Measurements from ENCODE around the gene OR5H2. TPM values are rescaled to one million over a fixed set of nuclear protein-coding genes. Genes with fewer than 3 reads are reported as not detected.

The OR5H2 gene
- total RNA-seq: not detected in 2 replicates

DNA sequence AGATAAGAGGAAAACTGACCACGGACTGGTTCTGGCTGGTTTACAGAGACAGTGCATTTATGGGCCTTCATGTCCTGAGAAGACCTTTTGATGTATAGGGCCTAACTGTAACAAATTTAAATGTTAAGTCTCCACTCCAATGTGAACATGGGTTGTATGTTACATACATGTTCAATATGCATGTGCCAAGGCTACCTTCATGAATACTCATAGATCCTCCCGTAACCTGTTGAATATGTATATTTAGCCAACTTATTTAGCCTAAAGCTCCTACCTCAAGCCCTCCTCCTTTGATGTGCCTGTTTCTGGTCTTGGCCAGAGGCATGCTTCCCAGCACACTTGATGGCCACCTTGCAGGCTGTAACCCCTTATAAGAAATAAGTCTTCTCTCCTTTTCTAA is at the start of gene OR5H2:
Gene OR5H2, plus strand, starts transcription at position 301 of the 400 bp plus-strand sequence. CDS start 398 bp downstream, outside the sequence.

GRCh38 chr3:98263944-98264343 is 18.4 kb upstream of the OR5H2 start, which contains the start of gene OR5H6:
Gene OR5H6, plus strand, starts transcription at chr3:98264244. Its CDS starts 89 bp downstream, at chr3:98264333.

Other genes with a start within 250 kb of the OR5H2 start
- gene GABRR3, start 247.2 kb upstream of the OR5H2 start, total RNA-seq: not detected in 2 replicates
- gene OR5AC2, start 195.3 kb upstream of the OR5H2 start, total RNA-seq: not detected in 2 replicates
- not detected in 2 replicates for gene OR5H1, start 151.8 kb upstream of the OR5H2 start, total RNA-seq
- gene OR5H14, start 135.0 kb upstream of the OR5H2 start, total RNA-seq: not detected in 2 replicates
- not detected in 2 replicates for gene OR5H15, start 115.8 kb upstream of the OR5H2 start, total RNA-seq
- not detected in 2 replicates for gene OR5H6, start 18.3 kb upstream of the OR5H2 start, total RNA-seq
- gene OR5K4, start 71.3 kb downstream of the OR5H2 start, total RNA-seq: not detected in 2 replicates
- not detected in 2 replicates for gene OR5K3, start 108.2 kb downstream of the OR5H2 start, total RNA-seq
- not detected in 2 replicates for gene OR5K1, start 180.7 kb downstream of the OR5H2 start, total RNA-seq
- gene OR5K2, start 215.2 kb downstream of the OR5H2 start, total RNA-seq: not detected in 2 replicates
- gene CLDND1, start 240.4 kb downstream of the OR5H2 start, total RNA-seq: 180 and 194 TPM in 2 replicates
- not detected in 2 replicates for gene GPR15, start 249.5 kb downstream of the OR5H2 start, total RNA-seq